ENCODE measurements around the gene WNK2. TPM values are rescaled to one million over a fixed set of nuclear protein-coding genes. Genes with fewer than 3 reads are reported as not detected.
A peak's percentile ranks its signal among the peaks of the same experiment; 100 is the strongest.

Gene WNK2
- total and polyA plus RNA-seq, 8 donors, result 0.93 to 10.4 (median 7.4) TPM

- no peak for ATAC-seq
- Histone ChIP-seq H3K36me3 (no peaks in the 10 kb centered on the region), H3K27ac (peak overlapping the region in 1 of 2 donors; percentile 16), H3K9me3 (no peaks in the 10 kb centered on the region), H3K4me1 (no peaks in the 10 kb centered on the region), H3K4me3 (no peak overlapping the region), H3K27me3 (no peaks in the 10 kb centered on the region)
- intact Hi-C loops (cut with DNase I), result no loop called here
- DNase-seq, result peak in 1 of 4 donors; percentile 43
- no peak for TF ChIP-seq CTCF (IDR thresholded peaks at IDR 0.05)
These were observed 24.2 kb downstream of the WNK2 start for GRCh38 chr9:93207860-93208734.

GRCh38 chr9:93209097-93209496, 25.2 kb downstream of the WNK2 start:
- intact Hi-C loops (cut with DNase I), result no loop called here

GRCh38 chr9:93209576-93210323, 25.8 kb downstream of the WNK2 start:
- no peaks in the 10 kb centered on the region for H3K27me3 ChIP-seq
- no peak for ATAC-seq
- H3K27ac ChIP-seq, result no peak overlapping the region
- no peaks in the 10 kb centered on the region for H3K9me3 ChIP-seq
- no peak overlapping the region for H3K4me3 ChIP-seq
- no peaks in the 10 kb centered on the region for H3K36me3 ChIP-seq
- DNase-seq, result peak in 1 of 4 donors; percentile 36
- TF ChIP-seq CTCF (IDR thresholded peaks at IDR 0.05), result no peak
- intact Hi-C loops (cut with DNase I), result no loop called here
- H3K4me1 ChIP-seq, result no peaks in the 10 kb centered on the region

More at GRCh38 chr9:93209097-93209496, 25.2 kb downstream of the WNK2 start:
- no peaks in the 10 kb centered on the region for H3K27me3 ChIP-seq
- H3K9me3 ChIP-seq, result no peaks in the 10 kb centered on the region
- no peak overlapping the region for H3K4me3 ChIP-seq
- H3K4me1 ChIP-seq, result no peaks in the 10 kb centered on the region
- peak in 1 of 4 donors; percentile 51 for DNase-seq
- H3K36me3 ChIP-seq, result no peaks in the 10 kb centered on the region
- ATAC-seq, result no peak
- no peak overlapping the region for H3K27ac ChIP-seq
- no peak for TF ChIP-seq CTCF (IDR thresholded peaks at IDR 0.05)

- Histone ChIP-seq H3K27me3 (no peaks in the 10 kb centered on the region), H3K36me3 (no peaks in the 10 kb centered on the region), H3K4me3 (no peak overlapping the region), H3K4me1 (no peaks in the 10 kb centered on the region), H3K9me3 (peaks cover 0 to 4% of the 10 kb centered on the region in 2 donors), H3K27ac (no peak overlapping the region)
- peak in 1 of 4 donors; percentile 60 for DNase-seq
- intact Hi-C loops (cut with DNase I), result no loop called here
- no peak for TF ChIP-seq CTCF (IDR thresholded peaks at IDR 0.05)
- no peak for ATAC-seq
These were observed 26.5 kb downstream of the WNK2 start for GRCh38 chr9:93210324-93210973.
